Uterus (tissue), 2 donors: ENCODE measurements around the gene RPL10.

Source experiments
- POLR2A ChIP-seq, 2 donors: fragments of 450-650 bp; IDR thresholded peaks; one replicate each; pipeline ENCODE4 v1.6.1; 2016; ENCODE audit warnings: antibody characterized with exemption in 2 of 2, mild to moderate bottlenecking in 1 of 2, moderate library complexity in 1 of 2
- TF ChIP-seq, protein P1 (sequence below), 4 experiments: fragments of 200-600 bp in 2 of 4; fragments of 450-650 bp in 2 of 4; sonication (generic) in 2 of 4; IDR thresholded peaks; one replicate each; pipeline ENCODE4 v1.5.1; 2016 to 2019; ENCODE audit warnings: antibody characterized with exemption in 4 of 4, mild to moderate bottlenecking in 2 of 4, moderate library complexity in 1 of 4

DNA sequence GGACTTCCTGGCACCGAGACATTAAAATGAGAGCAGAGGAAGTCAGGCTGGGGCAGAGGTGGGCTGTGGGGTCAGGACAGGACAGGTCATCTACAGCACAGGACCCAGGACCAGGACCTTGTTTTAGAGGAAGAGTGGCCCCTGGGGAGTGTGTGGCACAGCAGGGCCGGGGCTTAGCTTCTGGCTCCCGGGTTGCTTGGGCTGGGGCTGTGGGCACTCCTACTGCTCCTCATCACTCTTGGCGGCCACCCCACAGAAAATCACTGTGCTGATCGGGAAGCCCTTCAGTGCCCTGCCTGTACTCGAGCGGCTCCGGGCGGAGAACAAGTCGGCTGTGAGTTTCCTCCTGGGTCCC is 22.2 kb downstream of the RPL10 start:
- no peak for TF ChIP-seq POLR2A (IDR thresholded peaks at IDR 0.05)
- TF ChIP-seq, protein P1, sequence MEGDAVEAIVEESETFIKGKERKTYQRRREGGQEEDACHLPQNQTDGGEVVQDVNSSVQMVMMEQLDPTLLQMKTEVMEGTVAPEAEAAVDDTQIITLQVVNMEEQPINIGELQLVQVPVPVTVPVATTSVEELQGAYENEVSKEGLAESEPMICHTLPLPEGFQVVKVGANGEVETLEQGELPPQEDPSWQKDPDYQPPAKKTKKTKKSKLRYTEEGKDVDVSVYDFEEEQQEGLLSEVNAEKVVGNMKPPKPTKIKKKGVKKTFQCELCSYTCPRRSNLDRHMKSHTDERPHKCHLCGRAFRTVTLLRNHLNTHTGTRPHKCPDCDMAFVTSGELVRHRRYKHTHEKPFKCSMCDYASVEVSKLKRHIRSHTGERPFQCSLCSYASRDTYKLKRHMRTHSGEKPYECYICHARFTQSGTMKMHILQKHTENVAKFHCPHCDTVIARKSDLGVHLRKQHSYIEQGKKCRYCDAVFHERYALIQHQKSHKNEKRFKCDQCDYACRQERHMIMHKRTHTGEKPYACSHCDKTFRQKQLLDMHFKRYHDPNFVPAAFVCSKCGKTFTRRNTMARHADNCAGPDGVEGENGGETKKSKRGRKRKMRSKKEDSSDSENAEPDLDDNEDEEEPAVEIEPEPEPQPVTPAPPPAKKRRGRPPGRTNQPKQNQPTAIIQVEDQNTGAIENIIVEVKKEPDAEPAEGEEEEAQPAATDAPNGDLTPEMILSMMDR (IDR thresholded peaks at IDR 0.05): no peak
